Esophagus squamous epithelium (tissue), 4 donors: ENCODE data around the gene CTAGE8.
"Not testable (repeated sequence)": the region's sequence is repeated elsewhere in the genome, so short reads cannot be mapped to it uniquely, and the experiment has no call there.

ENCODE experiments used
- POLR2A ChIP-seq, 4 donors: fragments of 450-650 bp; IDR thresholded peaks; one replicate each; pipeline ENCODE4 v1.6.1; 2017; ENCODE audit warnings: antibody characterized with exemption in 4 of 4, mild to moderate bottlenecking in 4 of 4, moderate library complexity in 3 of 4
- TF ChIP-seq, protein P1 (sequence below), 6 experiments: fragments of 450-650 bp in 4 of 6; fragments of 200-600 bp in 2 of 6; sonication (generic) in 2 of 6; IDR thresholded peaks; one replicate each; pipeline ENCODE4 v1.5.1; 2016 to 2019; ENCODE audit warnings: antibody characterized with exemption in 6 of 6, mild to moderate bottlenecking in 4 of 6, moderate library complexity in 4 of 6

DNA sequence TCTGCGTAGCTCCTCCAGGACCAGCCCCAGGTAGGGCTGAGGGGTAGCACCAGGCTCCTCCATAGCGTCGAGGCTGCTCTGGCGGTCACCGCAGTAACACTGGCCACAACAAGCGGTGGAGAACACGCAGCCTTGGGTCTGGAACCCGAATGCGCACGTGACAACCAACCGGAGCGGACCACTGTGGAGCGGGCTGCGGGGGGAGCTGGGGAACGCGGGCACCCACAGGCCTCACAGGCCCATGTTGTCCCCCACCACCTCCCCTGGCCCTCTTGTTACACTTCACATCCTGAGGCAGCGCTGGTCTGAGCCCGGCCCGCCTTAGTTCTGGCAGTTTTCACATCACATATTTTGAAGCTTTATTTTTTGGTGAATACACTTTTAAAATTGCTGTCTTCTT is at the start of gene CTAGE8:
- TF ChIP-seq, protein P1, sequence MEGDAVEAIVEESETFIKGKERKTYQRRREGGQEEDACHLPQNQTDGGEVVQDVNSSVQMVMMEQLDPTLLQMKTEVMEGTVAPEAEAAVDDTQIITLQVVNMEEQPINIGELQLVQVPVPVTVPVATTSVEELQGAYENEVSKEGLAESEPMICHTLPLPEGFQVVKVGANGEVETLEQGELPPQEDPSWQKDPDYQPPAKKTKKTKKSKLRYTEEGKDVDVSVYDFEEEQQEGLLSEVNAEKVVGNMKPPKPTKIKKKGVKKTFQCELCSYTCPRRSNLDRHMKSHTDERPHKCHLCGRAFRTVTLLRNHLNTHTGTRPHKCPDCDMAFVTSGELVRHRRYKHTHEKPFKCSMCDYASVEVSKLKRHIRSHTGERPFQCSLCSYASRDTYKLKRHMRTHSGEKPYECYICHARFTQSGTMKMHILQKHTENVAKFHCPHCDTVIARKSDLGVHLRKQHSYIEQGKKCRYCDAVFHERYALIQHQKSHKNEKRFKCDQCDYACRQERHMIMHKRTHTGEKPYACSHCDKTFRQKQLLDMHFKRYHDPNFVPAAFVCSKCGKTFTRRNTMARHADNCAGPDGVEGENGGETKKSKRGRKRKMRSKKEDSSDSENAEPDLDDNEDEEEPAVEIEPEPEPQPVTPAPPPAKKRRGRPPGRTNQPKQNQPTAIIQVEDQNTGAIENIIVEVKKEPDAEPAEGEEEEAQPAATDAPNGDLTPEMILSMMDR (IDR thresholded peaks at IDR 0.05) = not testable (repeated sequence)
- not testable (repeated sequence) for TF ChIP-seq POLR2A (IDR thresholded peaks at IDR 0.05)
